WTC11 (cell line): ENCODE measurements around the gene SPTLC3.

Experiments used
- ARID4B ChIP-seq: sonication (generic); formaldehyde crosslinking; IDR thresholded peaks from 2 replicates; pipeline ENCODE4 v1.8.0; 2023; ENCODE audit warnings: missing genetic modification reagents, mild to moderate bottlenecking, borderline replicate concordance
- CBFB ChIP-seq: sonication (generic); formaldehyde crosslinking; IDR thresholded peaks from 2 replicates; pipeline ENCODE4 v1.8.1; 2022; ENCODE audit warnings: mild to moderate bottlenecking, low read depth, missing genetic modification reagents
- CREB1 ChIP-seq: sonication (generic); formaldehyde crosslinking; IDR thresholded peaks from 2 replicates; pipeline ENCODE4 v1.8.0; 2023; ENCODE audit warnings: mild to moderate bottlenecking, missing genetic modification reagents
- CTCF ChIP-seq: fragments of 200-600 bp; IDR thresholded peaks from 2 replicates; pipeline ENCODE4 v1.8.0; 2022; ENCODE audit warnings: antibody characterized with exemption
- FOXJ3 ChIP-seq: sonication (generic); formaldehyde crosslinking; IDR thresholded peaks from 2 replicates; pipeline ENCODE4 v1.9.0; 2021; ENCODE audit warnings: missing genetic modification reagents, mild to moderate bottlenecking, borderline replicate concordance
- MLX ChIP-seq: sonication (generic); formaldehyde crosslinking; IDR thresholded peaks from 2 replicates; pipeline ENCODE4 v1.8.1; 2023; ENCODE audit warnings: mild to moderate bottlenecking, missing genetic modification reagents, moderate library complexity
- NFYB ChIP-seq: sonication (generic); formaldehyde crosslinking; conservative IDR thresholded peaks from 2 replicates; pipeline ENCODE4 v1.8.0; 2022; ENCODE audit warnings: low read depth, missing genetic modification reagents
- PRDM15 ChIP-seq: sonication (generic); formaldehyde crosslinking; IDR thresholded peaks from 2 replicates; pipeline ENCODE4 v1.8.0; 2022; ENCODE audit warnings: missing genetic modification reagents
- PREB ChIP-seq: sonication (generic); formaldehyde crosslinking; IDR thresholded peaks from 2 replicates; pipeline ENCODE4 v1.8.1; 2022; ENCODE audit warnings: mild to moderate bottlenecking, missing genetic modification reagents, moderate library complexity, borderline replicate concordance
- STAT6 ChIP-seq: sonication (generic); formaldehyde crosslinking; conservative IDR thresholded peaks from 2 replicates; pipeline ENCODE4 v1.8.1; 2023; ENCODE audit warnings: mild to moderate bottlenecking, low read depth, missing genetic modification reagents, moderate library complexity
- ZBTB21 ChIP-seq: sonication (generic); formaldehyde crosslinking; IDR thresholded peaks from 2 replicates; pipeline ENCODE4 v1.8.1; 2023; ENCODE audit warnings: mild to moderate bottlenecking, missing genetic modification reagents, borderline replicate concordance
- ZNF138 ChIP-seq: sonication (generic); formaldehyde crosslinking; conservative IDR thresholded peaks from 2 replicates; pipeline ENCODE4 v1.8.1; 2022; ENCODE audit warnings: mild to moderate bottlenecking, moderate library complexity, missing genetic modification reagents
- ZNF317 ChIP-seq: sonication (generic); formaldehyde crosslinking; IDR thresholded peaks from 2 replicates; pipeline ENCODE4 v1.8.1; 2023; ENCODE audit warnings: low read depth, mild to moderate bottlenecking, moderate library complexity, missing genetic modification reagents, borderline replicate concordance

GRCh38 chr20:13200767-13201500, 192.2 kb downstream of the SPTLC3 start:
- TF ChIP-seq PREB (CRISPR knock-in tag) (no peak), STAT6 (CRISPR knock-in tag) (no peak), CTCF (no peak), ZBTB21 (no peak), CBFB (CRISPR knock-in tag) (no peak), FOXJ3 (CRISPR knock-in tag) (no peak), ARID4B (CRISPR knock-in tag) (no peak), PRDM15 (CRISPR knock-in tag) (no peak), MLX (no peak), CREB1 (CRISPR knock-in tag) (no peak), NFYB (no peak), ZNF138 (CRISPR knock-in tag) (no peak), ZNF317 (no peak)
